Measurements from ENCODE around the gene FIBCD1.

The FIBCD1 gene

DNA sequence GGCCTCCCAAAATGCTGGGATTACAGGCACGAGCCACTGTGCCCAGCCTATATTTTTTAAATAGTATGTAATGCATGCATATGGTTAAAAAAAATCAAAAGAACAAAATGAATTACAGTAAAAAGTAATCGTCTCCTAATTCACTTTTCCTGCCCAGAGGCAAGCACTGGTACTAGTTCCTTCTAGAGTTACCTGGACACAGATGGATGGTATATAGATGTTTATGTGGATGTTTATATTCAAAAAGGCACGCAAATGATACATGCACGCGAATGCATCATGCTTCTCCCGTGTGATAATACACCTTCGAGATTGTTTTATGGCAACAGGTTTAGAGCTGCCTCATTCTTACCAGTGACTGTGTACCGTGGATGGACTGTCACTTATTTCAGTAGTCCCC is 82.6 kb downstream of the FIBCD1 start:
- DNase-seq = no peak

DNA sequence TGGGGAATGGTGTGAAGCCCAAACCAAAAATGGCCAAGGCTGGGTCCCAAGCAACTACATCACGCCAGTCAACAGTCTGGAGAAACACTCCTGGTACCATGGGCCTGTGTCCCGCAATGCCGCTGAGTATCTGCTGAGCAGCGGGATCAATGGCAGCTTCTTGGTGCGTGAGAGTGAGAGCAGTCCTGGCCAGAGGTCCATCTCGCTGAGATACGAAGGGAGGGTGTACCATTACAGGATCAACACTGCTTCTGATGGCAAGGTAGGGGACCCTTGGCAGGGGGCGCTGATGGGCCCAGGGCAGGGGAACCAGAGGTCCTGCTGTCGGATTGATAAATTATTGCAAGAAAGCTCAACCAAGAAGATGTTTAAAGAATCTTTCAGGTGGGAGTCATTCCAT is 84.2 kb downstream of the FIBCD1 start:
- no peak for DNase-seq

DNA sequence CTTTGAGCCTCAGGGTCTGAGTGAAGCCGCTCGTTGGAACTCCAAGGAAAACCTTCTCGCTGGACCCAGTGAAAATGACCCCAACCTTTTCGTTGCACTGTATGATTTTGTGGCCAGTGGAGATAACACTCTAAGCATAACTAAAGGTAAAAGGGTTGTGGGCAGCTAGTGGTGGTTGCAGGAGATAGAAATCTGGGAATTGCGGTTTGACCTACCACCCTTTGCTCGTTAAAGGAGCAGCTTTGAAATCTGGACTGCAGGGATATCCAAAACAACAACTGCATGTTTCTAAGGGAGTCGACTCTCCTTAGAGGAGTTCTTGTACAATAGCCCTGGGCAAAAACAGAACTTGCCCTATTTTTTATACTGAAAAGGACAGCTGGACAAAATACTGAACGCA is 85.0 kb downstream of the FIBCD1 start:
- DNase-seq = no peak

DNA sequence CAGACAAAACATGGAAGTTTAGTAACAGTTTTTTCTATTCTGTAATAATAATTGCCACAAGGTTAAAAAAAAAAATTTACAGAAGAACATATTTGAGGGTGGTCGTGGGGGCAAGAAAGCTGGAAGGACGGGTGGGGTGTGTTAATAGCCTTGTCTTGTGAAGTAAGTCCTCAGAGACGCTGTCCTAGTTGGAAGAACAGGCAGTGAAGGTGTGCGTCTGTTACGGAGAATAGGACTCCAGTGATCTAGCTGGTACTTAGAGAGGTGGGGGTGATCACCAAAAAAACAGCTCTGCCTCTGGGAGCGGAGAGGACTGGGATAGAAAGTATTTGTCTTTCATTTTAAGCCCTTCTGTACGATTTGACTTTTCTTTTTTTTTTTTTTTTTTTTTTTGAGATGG is 86.2 kb downstream of the FIBCD1 start:
- no peak for DNase-seq
